H1 (cell line): ENCODE data around the gene CDH22. TPM values are rescaled to one million over a fixed set of nuclear protein-coding genes. Genes with fewer than 3 reads are reported as not detected.

ENCODE experiments used
- CTCF ChIA-PET: fragments of 300-600 bp; sonication (Branson Sonifier 250); formaldehyde crosslinking; loops from one replicate; lab custom pipeline; 2021; ENCODE audit not compliant: partially characterized antibody; lab: Charles Lee
- POLR2A ChIA-PET: fragments of 300-600 bp; sonication (Branson Sonifier 250); formaldehyde crosslinking; loops from one replicate; lab custom pipeline; 2021; ENCODE audit warnings: inconsistent platforms; ENCODE audit not compliant: partially characterized antibody; lab: Charles Lee
- DNase-seq, 2 experiments: peaks; one replicate each; pipeline versions ENCODE4 v3.0.0 to v3.0.0-alpha.2; 2010 to 2022; ENCODE audit warnings: low spot score in 2 of 2, low read depth in 1 of 2, mixed read lengths in 1 of 2
- FAIRE-seq: peaks from 2 replicates; lab custom pipeline; 2011; peaks lifted over from hg19 to GRCh38; lab: Jason Lieb, UNC
- H2AFZ ChIP-seq: 2 replicates; pipeline ENCODE4 v1.8.1; 2012; ENCODE audit warnings: low read length, inconsistent platforms
- H2AK5ac ChIP-seq: 2 replicates; pipeline ENCODE4 v1.6.1; 2013; ENCODE audit warnings: low read depth, low read length
- H2BK120ac ChIP-seq: replicated peaks from 2 replicates; pipeline ENCODE3; 2013; ENCODE audit warnings: low read depth, low read length, inconsistent platforms
- H2BK12ac ChIP-seq: 2 replicates; pipeline ENCODE4 v1.6.1; 2013; ENCODE audit warnings: low read depth, low read length
- H2BK15ac ChIP-seq: 2 replicates; pipeline ENCODE4 v1.6.1; 2013; ENCODE audit warnings: low read length
- H2BK20ac ChIP-seq: 2 replicates; pipeline ENCODE4 v1.6.1; 2013; ENCODE audit warnings: low read length
- H2BK5ac ChIP-seq: 2 replicates; pipeline ENCODE4 v1.6.1; 2013; ENCODE audit warnings: low read depth, low read length
- H3K14ac ChIP-seq: 2 replicates; pipeline ENCODE4 v1.6.1; 2013; ENCODE audit warnings: inconsistent platforms; ENCODE audit not compliant: insufficient read length
- H3K18ac ChIP-seq: 2 replicates; pipeline ENCODE4 v1.6.1; 2013; ENCODE audit warnings: low read length; ENCODE audit errors: extremely low read depth
- H3K23ac ChIP-seq: 2 replicates; pipeline ENCODE4 v1.6.1; 2013; ENCODE audit warnings: inconsistent platforms; ENCODE audit not compliant: insufficient read length
- H3K23me2 ChIP-seq: 2 replicates; pipeline ENCODE4 v1.6.1; 2013; ENCODE audit warnings: low read depth, low read length
- H3K27ac ChIP-seq: 2 replicates; pipeline ENCODE4 v1.6.1; 2011; ENCODE audit warnings: low read depth, low read length, inconsistent platforms
- H3K27me3 ChIP-seq, 4 experiments: replicated peaks in 1 of 4; 1 replicate in 1 of 4; 2 replicates in 3 of 4; pipeline versions ENCODE4 v1.6.1 to v1.8.1; 2011 to 2013; ENCODE audit warnings: low read length in 3 of 4, mild to moderate bottlenecking in 3 of 4, inconsistent platforms in 2 of 4, mixed read lengths in 2 of 4, moderate library complexity in 1 of 4; ENCODE audit not compliant: control insufficient read depth in 3 of 4, insufficient read depth in 3 of 4; ENCODE audit errors: extremely low read depth in 1 of 4
- H3K36me3 ChIP-seq, 4 experiments: 2 replicates each; pipeline versions ENCODE4 v1.6.1 to v1.8.1; 2011 to 2013; ENCODE audit warnings: mild to moderate bottlenecking in 4 of 4, low read length in 3 of 4, moderate library complexity in 2 of 4, control low read depth in 1 of 4, inconsistent platforms in 1 of 4; ENCODE audit not compliant: insufficient read depth in 4 of 4, control insufficient read depth in 2 of 4
- H3K4ac ChIP-seq: replicated peaks from 2 replicates; pipeline ENCODE3; 2013; ENCODE audit warnings: low read length, low read depth, mixed read lengths, inconsistent platforms; ENCODE audit not compliant: insufficient read length
- H3K4me1 ChIP-seq, 4 experiments: replicated peaks in 1 of 4; 1 replicate in 1 of 4; 2 replicates in 3 of 4; pipeline versions ENCODE4 v1.6.1 to v1.8.1; 2011 to 2013; ENCODE audit warnings: low read length in 3 of 4, inconsistent platforms in 2 of 4, mixed read lengths in 1 of 4; ENCODE audit not compliant: insufficient read depth in 4 of 4, control insufficient read depth in 3 of 4
- H3K4me2 ChIP-seq, 2 experiments: 2 replicates each; pipeline versions ENCODE4 v1.6.1 to v1.8.1; 2011 to 2013; ENCODE audit warnings: low read depth in 2 of 2, low read length in 2 of 2, control low read depth in 1 of 2, inconsistent platforms in 1 of 2, mild to moderate bottlenecking in 1 of 2; ENCODE audit not compliant: insufficient read depth in 1 of 2
- H3K4me3 ChIP-seq, 4 experiments: fragments of 200-600, 300-600 bp in 1 of 4; sonication (generic), shearing (Covaris generic), sonication (Bioruptor Twin) in 1 of 4; 2 replicates each; pipeline versions ENCODE4 v1.5.1 to v1.8.1; 2011 to 2016; ENCODE audit warnings: low read length in 4 of 4, low read depth in 3 of 4, control low read depth in 2 of 4, inconsistent platforms in 2 of 4, mild to moderate bottlenecking in 2 of 4, mixed read lengths in 1 of 4, moderate library complexity in 1 of 4; ENCODE audit not compliant: insufficient read depth in 2 of 4; ENCODE audit errors: extremely low read depth in 1 of 4
- H3K56ac ChIP-seq: replicated peaks from 2 replicates; pipeline ENCODE3; 2013; ENCODE audit warnings: low read depth, mild to moderate bottlenecking, mixed read lengths, low read length, inconsistent platforms; ENCODE audit not compliant: insufficient read length
- H3K79me1 ChIP-seq: 2 replicates; pipeline ENCODE4 v1.6.1; 2013; ENCODE audit warnings: low read depth, low read length, control low read depth
- H3K79me2 ChIP-seq, 2 experiments: 2 replicates each; pipeline versions ENCODE4 v1.6.1 to v1.8.1; 2012 to 2013; ENCODE audit warnings: low read length in 2 of 2, mild to moderate bottlenecking in 2 of 2, inconsistent platforms in 1 of 2; ENCODE audit not compliant: insufficient read depth in 2 of 2, control insufficient read depth in 1 of 2
- H3K9ac ChIP-seq, 4 experiments: replicated peaks in 1 of 4; 1 replicate in 1 of 4; 2 replicates in 3 of 4; pipeline versions ENCODE4 v1.6.1 to v1.8.1; 2011 to 2013; ENCODE audit warnings: low read depth in 3 of 4, low read length in 3 of 4, control low read depth in 2 of 4, mild to moderate bottlenecking in 2 of 4, moderate library complexity in 2 of 4, inconsistent platforms in 1 of 4; ENCODE audit errors: extremely low read depth in 1 of 4
- H3K9me3 ChIP-seq, 2 experiments: 2 replicates each; pipeline versions ENCODE4 v1.6.1 to v1.8.1; 2012 to 2013; ENCODE audit warnings: mild to moderate bottlenecking in 2 of 2, moderate library complexity in 2 of 2, control low read depth in 1 of 2, inconsistent platforms in 1 of 2, low read depth in 1 of 2, low read length in 1 of 2, mixed read lengths in 1 of 2; ENCODE audit not compliant: insufficient read depth in 2 of 2
- H4K20me1 ChIP-seq, 2 experiments: replicated peaks in 1 of 2; 2 replicates each; pipeline versions ENCODE3 to v1.8.1; 2011 to 2013; ENCODE audit warnings: inconsistent platforms in 2 of 2, low read length in 2 of 2, mild to moderate bottlenecking in 1 of 2; ENCODE audit not compliant: insufficient read depth in 2 of 2, control insufficient read depth in 1 of 2
- H4K5ac ChIP-seq: 2 replicates; pipeline ENCODE4 v1.6.1; 2013; ENCODE audit warnings: low read length, low read depth, mixed read lengths, inconsistent platforms; ENCODE audit not compliant: insufficient read length
- H4K8ac ChIP-seq: 2 replicates; pipeline ENCODE4 v1.8.0; 2013; ENCODE audit warnings: mild to moderate bottlenecking, moderate library complexity, low read length, inconsistent platforms; ENCODE audit not compliant: insufficient read depth; ENCODE audit errors: extremely low read depth
- H4K91ac ChIP-seq: replicated peaks from 2 replicates; pipeline ENCODE3; 2013; ENCODE audit warnings: low read length, mixed read lengths, inconsistent platforms; ENCODE audit not compliant: insufficient read length
- ATF3 ChIP-seq: IDR thresholded peaks from 2 replicates; pipeline ENCODE4 v1.6.1; 2011; ENCODE audit warnings: low read depth, mild to moderate bottlenecking, low read length; ENCODE audit not compliant: insufficient read depth
- E2F6 ChIP-seq: IDR thresholded peaks from 2 replicates; pipeline ENCODE4 v1.6.1; 2012; ENCODE audit warnings: inconsistent platforms
- EZH2 ChIP-seq: fragments of 200-600 bp; sonication (generic); IDR thresholded peaks from 2 replicates; pipeline ENCODE4 v1.7.1; 2012; ENCODE audit warnings: low read depth, mild to moderate bottlenecking, moderate library complexity, low read length, inconsistent platforms; ENCODE audit not compliant: severe bottlenecking
- KDM5A ChIP-seq: fragments of 200-600 bp; IDR thresholded peaks from 2 replicates; pipeline ENCODE4 v1.7.1; 2012; ENCODE audit warnings: mild to moderate bottlenecking, low read length, inconsistent platforms, mixed read lengths
- NRF1 ChIP-seq: IDR thresholded peaks from 2 replicates; pipeline ENCODE4 v1.6.1; 2011; ENCODE audit warnings: mild to moderate bottlenecking, low read depth, low read length, improper control_type of control experiment
- POLR2A ChIP-seq, 2 experiments: IDR thresholded peaks; 1 replicate in 1 of 2; 2 replicates in 1 of 2; pipeline ENCODE4 v1.6.1; 2011; ENCODE audit warnings: low read depth in 2 of 2, low read length in 2 of 2, mild to moderate bottlenecking in 2 of 2; ENCODE audit errors: control extremely low read depth in 1 of 2
- SIRT6 ChIP-seq: IDR thresholded peaks from one replicate; pipeline ENCODE4 v1.7.1; 2012; ENCODE audit warnings: low read length, inconsistent platforms
- SP4 ChIP-seq: IDR thresholded peaks from 2 replicates; pipeline ENCODE4 v1.6.1; 2012; ENCODE audit warnings: low read length, inconsistent platforms
- TBP ChIP-seq: IDR thresholded peaks from 2 replicates; pipeline ENCODE4 v1.6.1; 2011; ENCODE audit warnings: low read depth, low read length, improper control_type of control experiment
- ZNF274 ChIP-seq: IDR thresholded peaks from 2 replicates; pipeline ENCODE4 v1.7.0; 2012; ENCODE audit warnings: low read length, borderline replicate concordance; ENCODE audit errors: extremely low read depth
- WGBS, 2 experiments: shearing (Covaris generic) in 1 of 2; methylation state at CpG; one replicate each; pipeline versions ENCODE4 v1.1.6 to v1.1.7; 2013 to 2015; ENCODE audit warnings: low lambda C conversion rate in 2 of 2, mixed read lengths in 2 of 2, inconsistent platforms in 1 of 2, low coverage in 1 of 2, missing lambda C conversion rate in 1 of 2; ENCODE audit not compliant: insufficient replicate concordance in 2 of 2, insufficient coverage in 1 of 2, insufficient read length in 1 of 2; ENCODE audit errors: extremely low coverage in 1 of 2, missing lambda C conversion rate in 1 of 2; 5-methylcytosine and 5-hydroxymethylcytosine counted together
- polyA plus RNA-seq, 7 experiments: library from polyadenylated mRNA; depleted of rRNA in 3 of 7; stranded (reverse) in 5 of 7; unstranded in 2 of 7; fragments of >200 nt in 5 of 7; fragments of 200-250 nt in 2 of 7; gene quantifications; 1 replicate in 5 of 7; 2 replicates in 1 of 7; 4 replicates in 1 of 7; pipeline versions ENCODE4 v1.2.1 to v1.2.3, GENCODE V29; 2011 to 2013; ENCODE audit warnings: missing spikeins in 2 of 7, mixed read lengths in 2 of 7
- total RNA-seq: library from RNA; stranded (reverse); fragmentation: NEBNext Ultra II Directional; extraction: Animal tissue kit (Norgen Biotek cat#: 25700); gene quantifications from 2 replicates; pipeline ENCODE4 v1.2.1, GENCODE V29; 2021

CDH22 gene
- total and polyA plus RNA-seq, 2 of the 8 experiments (the other 6 are each of a cell fraction or from before 2014, with no cell fraction given), result 0.35 to 0.39 TPM

- H2BK12ac ChIP-seq, result no peak overlapping the region
- no peaks in the 10 kb centered on the region for H3K9me3 ChIP-seq
- H2BK5ac ChIP-seq, result no peak overlapping the region
- no peak overlapping the region for H2AFZ ChIP-seq
- no peak overlapping the region for H3K4me3 ChIP-seq
- no peaks in the 10 kb centered on the region for H3K79me1 ChIP-seq
- H4K8ac ChIP-seq, result no peak overlapping the region
- H3K9ac ChIP-seq, result no peak overlapping the region
- no peak overlapping the region for H3K18ac ChIP-seq
- H4K20me1 ChIP-seq, result peaks cover 0 to 2% of the 10 kb centered on the region in 2 experiments
- no peaks in the 10 kb centered on the region for H3K79me2 ChIP-seq
- peaks cover 0 to 4% (median 0%) of the 10 kb centered on the region in 4 experiments; a peak in 1 of 8 replicates for H3K36me3 ChIP-seq
- no peak overlapping the region for H3K56ac ChIP-seq
- H3K14ac ChIP-seq, result no peak overlapping the region
- H3K27me3 ChIP-seq, result peaks cover 21 to 43% (median 37%) of the 10 kb centered on the region in 4 experiments
- ChIA-PET CTCF (interaction anchor here (1.0 to 6.5 kb wide), 15 partner anchors 14 to 309 kb away, joined by 3 to 76 read pairs (median 5); no protein-coding TSS in a partner anchor), POLR2A (interaction anchor here (1.7 to 3.1 kb wide), 3 partner anchors 37 to 175 kb away, joined by 3 to 11 read pairs (median 4); no protein-coding TSS in a partner anchor)
- TF ChIP-seq EZH2, result no peak
- TF ChIP-seq SP4, result no peak
- TF ChIP-seq POLR2A (IDR thresholded peaks at IDR 0.05; ENCODE audit: control extremely low read depth in 1 of 2, low read depth in 2 of 2, low read length in 2 of 2), result no peak
- no peak for TF ChIP-seq NRF1
- TF ChIP-seq SIRT6, result no peak
- no peak for TF ChIP-seq E2F6
- TF ChIP-seq TBP, result no peak
- TF ChIP-seq ZNF274, result no peak
- no peak for TF ChIP-seq KDM5A
- no peak for TF ChIP-seq ATF3
- DNase-seq, result no peak
- 85% methylated on average over 4 of the region's 4 CpGs; no CpG with 5 or more reads in 1 of the 2 experiments for WGBS, 2 experiments
- H4K91ac ChIP-seq, result no peak overlapping the region
- no peak for FAIRE-seq
- H2AK5ac ChIP-seq, result no peak overlapping the region
- no peak overlapping the region for H4K5ac ChIP-seq
- H2BK15ac ChIP-seq, result no peak overlapping the region
- H3K23me2 ChIP-seq, result peaks cover 5% of the 10 kb centered on the region; the same call in 1 of the 2 replicates
- H3K4me2 ChIP-seq, result no peak overlapping the region
- no peak overlapping the region for H3K27ac ChIP-seq
- H2BK20ac ChIP-seq, result no peak overlapping the region
- H2BK120ac ChIP-seq, result no peak overlapping the region
- no peak overlapping the region for H3K4ac ChIP-seq
- peaks cover 0 to 3% (median 2%) of the 10 kb centered on the region in 4 experiments; a peak in 4 of 7 replicates for H3K4me1 ChIP-seq
- H3K23ac ChIP-seq, result no peak overlapping the region
Observed at GRCh38 chr20:46304361-46304760, 3.9 kb downstream of the CDH22 start.
